Midbrain (tissue), 1 donor: ENCODE measurements around the gene ORC5.
"Not testable (repeated sequence)": the region's sequence is repeated elsewhere in the genome, so short reads cannot be mapped to it uniquely, and the experiment has no call there.

Source experiments
- DNase-seq: peaks from one replicate; lab custom pipeline; 2025; lab: John Stamatoyannopoulos, UW

ORC5 gene

GRCh38 chr7:104192434-104192833 lies 15.4 kb downstream of the ORC5 start:
- no peak for DNase-seq

- no peak for DNase-seq
These were observed 22.5 kb downstream of the ORC5 start for GRCh38 chr7:104185346-104185745.

- DNase-seq, result no peak
These were observed 28.6 kb downstream of the ORC5 start for GRCh38 chr7:104179178-104179577.

- not testable (repeated sequence) for DNase-seq
These were observed 30.2 kb downstream of the ORC5 start for GRCh38 chr7:104177565-104178083.

- no peak for DNase-seq
These were observed 31.5 kb downstream of the ORC5 start for GRCh38 chr7:104176332-104176731.

- no peak for DNase-seq
These were observed 32.3 kb downstream of the ORC5 start for GRCh38 chr7:104175361-104175984.

- DNase-seq, result no peak
These were observed 33.0 kb downstream of the ORC5 start for GRCh38 chr7:104174798-104175197.

- DNase-seq, result no peak
These were observed 45.7 kb downstream of the ORC5 start for GRCh38 chr7:104162081-104162480.

GRCh38 chr7:104161244-104161643 lies 46.6 kb downstream of the ORC5 start:
- DNase-seq, result no peak

GRCh38 chr7:104160375-104160774 lies 47.4 kb downstream of the ORC5 start:
- DNase-seq, result peak; percentile 33

GRCh38 chr7:104156842-104157277 lies 51.0 kb downstream of the ORC5 start:
- peak; percentile 47 for DNase-seq

- no peak for DNase-seq
These were observed 54.5 kb downstream of the ORC5 start for GRCh38 chr7:104153287-104153686.

GRCh38 chr7:104152468-104152867 lies 55.3 kb downstream of the ORC5 start:
- DNase-seq, result no peak

- no peak for DNase-seq
These were observed 57.3 kb downstream of the ORC5 start for GRCh38 chr7:104150470-104150869.

- DNase-seq, result no peak
These were observed 58.0 kb downstream of the ORC5 start for GRCh38 chr7:104149822-104150221.

- DNase-seq, result no peak
These were observed 65.7 kb downstream of the ORC5 start for GRCh38 chr7:104142147-104142546.

- DNase-seq, result no peak
These were observed 69.8 kb downstream of the ORC5 start for GRCh38 chr7:104137971-104138370.

- DNase-seq, result no peak
These were observed 70.3 kb downstream of the ORC5 start for GRCh38 chr7:104137511-104137910.

GRCh38 chr7:104136981-104137380 lies 70.8 kb downstream of the ORC5 start:
- DNase-seq, result no peak

GRCh38 chr7:104136561-104136960 lies 71.3 kb downstream of the ORC5 start:
- DNase-seq, result no peak

GRCh38 chr7:104135760-104136558 lies 71.9 kb downstream of the ORC5 start:
- no peak for DNase-seq

GRCh38 chr7:104133238-104133637 lies 74.6 kb downstream of the ORC5 start:
- no peak for DNase-seq

- DNase-seq, result no peak
These were observed 77.1 kb downstream of the ORC5 start for GRCh38 chr7:104130726-104131125.
